ENCODE data around the gene DPM2.

Gene DPM2

DNA sequence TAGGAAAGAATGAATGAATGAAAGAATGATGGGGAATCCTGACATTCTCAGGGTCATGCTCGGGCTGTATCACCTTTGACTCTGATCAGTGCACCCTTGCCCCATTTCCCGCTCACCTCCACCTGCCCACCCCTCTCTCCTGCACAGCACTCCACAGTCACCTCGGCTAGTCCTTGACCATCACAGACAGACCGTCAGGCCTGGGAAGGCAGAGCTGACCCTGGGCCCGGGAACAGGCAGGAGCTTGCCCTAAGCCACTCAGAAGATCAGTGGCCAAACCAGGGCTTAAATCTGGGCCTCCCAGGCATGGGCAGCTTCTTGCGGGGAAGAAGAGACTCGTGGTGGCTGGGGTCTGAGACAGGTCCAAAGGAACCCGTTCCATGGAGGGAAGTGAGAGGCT, 41.8 kb downstream of the DPM2 start:
- DNase-seq, result no peak

DNA sequence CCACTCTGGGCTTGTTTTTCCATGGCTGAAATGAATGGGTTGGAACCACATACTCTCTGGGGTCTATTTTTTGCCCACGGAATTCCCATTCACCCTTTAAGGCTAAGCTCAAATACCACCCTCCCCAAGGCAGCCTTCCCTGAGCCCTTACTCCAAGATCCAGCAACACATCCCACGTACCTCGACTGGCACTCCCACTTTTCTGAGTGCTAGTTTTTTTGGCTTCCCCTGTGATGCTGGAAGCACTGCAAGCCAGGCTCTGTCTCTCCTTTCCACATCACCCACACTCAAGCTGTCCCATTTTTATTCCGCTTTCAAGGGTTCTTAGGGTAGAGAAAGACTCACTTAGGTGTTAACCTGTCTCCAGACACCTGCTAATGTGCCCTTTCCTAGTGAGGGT, 44.3 kb downstream of the DPM2 start:
- no peak for DNase-seq

DNA sequence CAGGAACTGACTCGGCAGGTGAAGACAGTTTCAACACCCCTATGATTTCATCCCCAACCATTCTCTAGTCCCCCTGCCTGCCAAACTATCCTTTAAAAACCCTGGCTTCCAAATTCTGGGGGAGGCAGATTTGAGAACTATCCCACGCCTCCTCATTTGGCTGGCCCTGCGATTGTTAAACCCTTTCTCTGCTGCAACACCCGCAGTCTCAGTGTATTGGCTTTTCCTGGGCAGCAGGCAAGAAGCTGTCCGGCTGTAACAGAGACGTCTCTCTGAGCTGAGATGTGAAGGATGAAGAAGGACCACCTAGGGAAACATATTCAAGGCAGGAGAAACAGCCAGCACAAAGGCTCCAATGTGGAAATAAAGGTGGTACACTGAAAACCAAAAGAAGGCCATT, 44.8 kb downstream of the DPM2 start:
- no peak for DNase-seq

DNA sequence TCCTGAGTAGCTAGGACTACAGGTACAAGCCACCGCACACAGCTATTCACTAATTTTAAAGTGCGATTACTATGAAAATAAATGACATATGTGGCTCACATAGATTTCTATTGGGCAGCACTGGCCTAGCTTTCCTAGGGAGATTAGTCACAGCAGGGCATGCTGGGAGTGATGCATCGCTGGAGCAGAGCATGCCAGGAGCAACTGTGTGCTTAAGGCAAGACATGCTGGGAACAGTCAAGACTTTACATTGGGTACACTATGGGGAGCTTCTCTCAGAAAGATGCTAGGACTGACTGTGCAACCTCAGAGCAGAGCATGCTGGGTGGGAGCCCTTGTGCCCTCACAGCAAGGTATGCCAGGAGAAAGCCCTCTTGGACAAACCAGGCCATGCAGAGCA, 47.6 kb downstream of the DPM2 start:
- DNase-seq, result no peak

DNA sequence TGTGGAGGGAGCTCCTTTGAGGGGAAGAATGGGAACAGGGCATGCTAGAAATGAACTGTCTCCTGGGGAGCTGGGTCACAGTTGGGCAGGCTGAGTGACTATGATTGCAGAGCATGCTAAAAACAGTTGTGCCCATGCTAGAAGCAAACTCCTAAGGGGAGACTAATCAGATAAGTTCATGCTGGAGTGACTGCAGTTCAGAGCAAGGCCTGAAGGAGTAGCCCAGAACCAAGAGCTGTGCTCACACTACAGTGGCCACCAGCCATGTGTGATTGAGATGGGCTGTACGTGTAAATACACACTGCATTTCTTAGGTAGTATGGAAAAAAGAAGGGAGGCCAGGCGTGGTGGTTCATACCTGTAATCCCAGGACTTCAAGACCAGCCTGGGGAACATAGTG, 49.9 kb downstream of the DPM2 start:
- DNase-seq, result no peak

DNA sequence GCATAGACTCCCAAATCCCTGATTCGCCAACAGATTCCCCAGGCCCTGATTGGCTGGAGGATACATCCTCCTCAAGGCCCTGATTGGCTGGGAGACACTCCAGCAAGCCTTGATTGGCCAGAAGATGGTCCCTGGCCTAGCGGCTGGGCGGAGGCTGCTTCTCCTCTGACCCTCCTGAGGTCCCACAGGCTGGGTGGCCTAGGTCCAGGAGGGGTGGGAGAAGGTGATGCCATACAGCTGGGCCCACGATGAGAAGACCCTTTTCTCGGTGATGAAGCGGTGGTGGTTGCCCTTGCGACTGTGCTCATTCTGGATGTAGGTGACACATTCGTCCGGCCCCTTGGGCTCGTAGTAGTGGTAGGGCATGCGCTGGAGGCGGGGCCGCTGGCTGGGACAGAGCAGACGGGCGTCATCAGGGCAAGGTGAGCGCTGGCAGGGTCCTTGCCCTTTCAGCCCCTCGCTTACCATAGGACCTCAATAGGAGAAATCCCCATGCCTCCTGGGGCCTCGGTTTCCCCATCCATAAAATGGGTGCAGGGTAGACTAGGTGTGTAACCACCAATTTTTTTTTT, 51.2 kb downstream of the DPM2 start:
- no peak for DNase-seq

DNA sequence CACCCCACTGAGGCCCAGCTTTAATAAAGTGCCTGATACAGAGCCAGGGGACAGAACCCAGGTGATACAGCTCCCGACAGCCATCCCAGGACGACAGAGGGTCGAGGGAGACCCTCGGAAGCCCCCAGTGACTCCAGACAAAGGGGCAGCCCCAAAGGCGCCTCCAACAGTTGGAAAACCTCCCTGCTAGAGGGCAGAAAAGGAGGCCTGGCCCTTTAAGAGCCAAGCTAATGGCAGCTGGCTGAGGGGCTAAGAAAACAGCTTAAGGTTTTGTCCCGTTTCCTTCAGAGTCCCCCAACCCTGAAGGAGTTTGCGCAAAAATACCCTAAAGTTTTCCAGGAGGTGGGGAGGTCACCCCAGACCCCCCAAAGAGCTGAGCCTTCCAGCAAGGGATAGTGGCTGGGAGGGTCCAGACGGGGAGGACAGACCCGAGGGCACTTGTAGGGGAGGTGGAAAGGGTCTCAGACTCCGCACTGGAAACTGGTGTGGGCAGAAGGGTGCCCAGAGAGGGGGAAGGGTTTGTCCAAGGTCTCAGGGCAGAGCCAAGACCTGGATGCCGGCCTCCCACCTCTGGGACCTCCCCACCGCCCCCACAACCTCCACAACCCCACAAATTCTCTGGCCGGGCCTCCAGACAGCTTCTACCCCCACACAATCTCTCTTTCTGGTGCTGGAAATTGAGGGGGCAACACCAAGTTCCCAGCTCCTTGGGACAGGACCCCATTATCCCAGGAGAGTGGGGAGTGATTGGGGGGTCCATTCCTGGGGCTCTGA, 52.0 kb downstream of the DPM2 start:
- DNase-seq, result no peak

Data from KG1 (cell line).